GM21528 (cell line): ENCODE results near the gene CCDC39.

ENCODE experiments used
- ATAC-seq: cut with Tn5 transposase; IDR thresholded peaks from one replicate; pipeline ENCODE4 v1.9.1; 2021; ENCODE audit warnings: mild to moderate bottlenecking, moderate library complexity; ENCODE audit not compliant: unreplicated experiment, low FRiP score

Gene CCDC39

DNA sequence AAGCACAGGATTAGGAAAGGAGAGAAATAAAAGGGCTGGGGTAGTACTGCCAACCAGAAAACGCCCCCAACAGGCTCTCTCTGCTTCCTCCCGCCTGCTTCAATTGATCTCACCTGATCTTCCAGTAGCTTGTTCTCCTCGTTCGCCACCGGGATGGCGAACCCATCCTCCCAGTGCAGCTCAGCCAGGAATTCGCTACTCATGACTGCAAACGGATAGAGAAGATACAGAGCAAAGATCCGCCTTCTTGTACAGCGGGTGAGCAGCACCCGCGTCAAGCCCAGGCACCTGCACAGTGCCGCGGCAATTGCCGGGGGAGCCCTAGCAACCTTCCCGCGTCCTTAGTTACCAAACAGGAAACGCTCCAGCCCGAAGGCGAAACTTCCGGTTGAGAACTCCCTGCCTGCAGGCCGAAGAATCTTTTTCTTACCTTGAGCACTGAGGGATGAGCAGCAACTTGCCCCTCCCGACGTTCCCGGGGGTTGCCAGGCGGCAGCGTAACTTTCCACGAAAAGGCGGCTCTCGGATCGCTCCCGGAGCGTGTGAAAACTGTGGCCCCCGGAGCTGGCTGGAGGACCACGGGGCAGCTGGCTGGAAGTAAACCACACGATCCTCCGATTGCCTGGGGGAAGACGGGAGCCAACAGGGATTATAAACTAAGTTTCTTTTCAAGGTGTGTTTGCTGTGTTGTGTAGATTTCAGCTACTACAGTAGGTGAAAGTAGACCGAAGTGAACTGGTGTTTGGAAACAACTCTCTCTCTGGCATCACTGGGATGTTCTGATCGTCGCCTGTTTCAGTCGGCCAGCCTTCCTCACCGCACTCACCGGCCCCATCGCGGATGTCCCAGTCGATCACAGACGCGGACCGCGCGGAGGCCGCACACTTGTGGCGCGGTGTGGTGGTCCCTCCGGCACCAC is at the start of gene CCDC39:
Gene CCDC39 (minus strand): TSS at position 312 of the 919 bp plus-strand sequence. CDS start 109 bp downstream, at position 203.
- ATAC-seq: peak; percentile 100

DNA sequence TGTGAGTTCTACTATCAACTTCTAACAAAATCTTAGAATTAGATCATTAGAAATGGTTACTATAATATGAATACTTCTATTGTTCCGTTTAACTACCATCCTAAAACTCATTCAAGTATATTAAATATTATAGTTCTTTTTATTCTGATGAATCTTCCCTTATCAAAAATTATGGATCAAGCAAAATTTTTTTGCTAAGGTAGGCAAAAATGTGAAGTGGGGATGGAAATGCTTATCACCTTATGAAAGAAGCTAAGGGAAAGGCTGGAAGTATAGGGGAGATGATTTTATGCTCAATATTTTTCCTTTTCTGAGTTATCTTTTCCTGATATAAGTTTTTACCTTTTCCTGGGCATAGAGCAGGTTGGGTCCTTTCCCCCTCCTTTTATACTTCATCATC is 40.7 kb upstream of the CCDC39 start:
- no peak for ATAC-seq

DNA sequence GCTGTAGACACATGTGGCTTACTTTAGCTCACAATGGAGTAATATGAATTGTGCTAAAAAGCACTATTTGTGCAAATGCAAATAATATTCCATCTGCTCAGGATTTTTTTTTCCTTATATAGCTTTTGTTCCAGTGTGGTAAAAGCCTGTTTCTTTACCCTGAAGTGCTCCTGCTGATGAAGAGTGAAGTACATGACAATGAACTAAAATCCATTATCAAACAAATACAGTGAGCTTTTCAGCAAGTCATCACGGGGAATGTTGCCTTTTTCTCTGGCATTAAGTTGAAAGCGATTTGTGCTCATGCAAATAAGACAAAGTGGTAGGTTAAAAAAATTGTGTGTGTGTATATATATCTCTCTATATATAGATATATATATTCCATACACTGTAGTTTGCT is 28.6 kb upstream of the CCDC39 start:
- no peak for ATAC-seq

DNA sequence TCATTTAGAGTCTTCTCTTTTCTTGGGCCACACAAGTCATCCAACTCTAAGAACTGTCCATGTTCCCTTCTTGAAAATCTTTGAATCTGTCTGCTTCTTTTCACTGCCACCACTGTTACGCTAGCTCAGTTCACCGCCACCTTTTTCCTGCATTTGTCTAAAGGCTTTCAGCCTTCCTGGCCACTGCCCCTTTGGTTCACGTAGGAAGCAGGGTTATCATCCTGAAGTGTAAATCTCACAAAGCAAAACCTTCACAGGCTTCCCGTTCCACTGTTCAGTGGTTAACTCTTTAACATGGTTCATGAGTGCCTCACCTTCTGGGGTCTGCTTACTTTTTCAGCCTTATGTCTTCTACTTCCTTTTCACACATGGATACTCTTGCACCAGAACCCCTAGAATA is 26.3 kb upstream of the CCDC39 start:
- ATAC-seq: no peak

DNA sequence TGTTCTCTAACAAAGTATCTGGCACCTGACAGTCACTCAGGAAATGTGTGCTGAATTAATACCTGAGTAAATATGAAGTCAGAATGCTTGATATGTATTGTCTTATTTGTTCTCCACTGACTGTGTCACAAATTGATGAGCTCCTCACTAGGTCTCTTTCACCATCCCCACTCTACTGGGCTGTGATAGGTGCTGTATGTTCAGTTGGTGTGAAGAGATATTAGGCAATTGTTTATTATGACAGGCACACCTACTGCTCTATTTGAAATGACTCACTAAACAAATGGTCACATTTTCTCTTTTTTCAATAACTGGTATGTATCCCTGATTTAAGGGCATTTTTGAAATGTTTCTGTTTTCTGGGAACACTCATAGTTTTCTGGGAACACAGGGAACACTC is 25.2 kb upstream of the CCDC39 start:
- no peak for ATAC-seq

DNA sequence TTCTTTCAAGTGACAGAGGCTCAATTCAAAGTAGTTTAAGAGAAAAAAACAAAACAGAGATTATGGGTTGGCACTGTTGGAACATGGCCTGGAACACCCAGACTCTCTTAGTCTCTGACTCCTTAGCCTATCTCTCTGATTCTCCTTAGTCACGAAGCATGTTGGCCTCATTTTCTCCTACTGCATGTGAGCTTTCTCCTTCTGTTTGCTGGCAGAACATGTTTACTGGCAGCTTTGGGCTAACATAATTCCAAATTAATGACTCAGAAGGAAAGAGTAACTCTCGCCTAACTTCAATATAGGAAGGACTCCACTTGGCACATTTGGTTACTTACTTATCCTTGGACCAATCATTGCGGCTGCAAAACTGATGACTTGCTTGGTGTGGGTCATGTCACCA is 21.7 kb upstream of the CCDC39 start:
- no peak for ATAC-seq

DNA sequence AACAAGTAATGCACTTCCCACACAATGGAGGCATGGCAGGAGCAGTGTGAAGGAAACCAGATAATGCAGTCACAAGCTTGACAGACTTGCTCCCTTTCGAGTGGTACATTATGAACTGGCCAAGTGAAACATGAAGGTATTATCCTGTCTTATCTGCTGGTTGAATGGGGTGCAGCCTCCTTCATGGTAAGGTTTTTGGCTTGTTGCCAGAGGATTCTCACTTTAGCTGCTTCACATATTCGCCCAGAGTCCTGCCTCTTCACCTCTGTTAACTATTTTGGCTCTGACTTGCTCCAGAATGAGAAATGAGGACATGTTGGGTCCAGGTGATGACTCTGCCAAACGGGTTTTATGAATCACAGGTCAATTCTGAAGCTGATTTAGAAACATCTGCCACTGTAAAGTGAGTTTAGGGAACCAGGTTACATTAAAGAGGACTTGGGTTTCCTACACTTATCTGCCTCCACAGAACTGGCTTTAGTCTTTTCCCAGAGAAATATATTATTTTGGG is 19.5 kb upstream of the CCDC39 start:
- no peak for ATAC-seq

DNA sequence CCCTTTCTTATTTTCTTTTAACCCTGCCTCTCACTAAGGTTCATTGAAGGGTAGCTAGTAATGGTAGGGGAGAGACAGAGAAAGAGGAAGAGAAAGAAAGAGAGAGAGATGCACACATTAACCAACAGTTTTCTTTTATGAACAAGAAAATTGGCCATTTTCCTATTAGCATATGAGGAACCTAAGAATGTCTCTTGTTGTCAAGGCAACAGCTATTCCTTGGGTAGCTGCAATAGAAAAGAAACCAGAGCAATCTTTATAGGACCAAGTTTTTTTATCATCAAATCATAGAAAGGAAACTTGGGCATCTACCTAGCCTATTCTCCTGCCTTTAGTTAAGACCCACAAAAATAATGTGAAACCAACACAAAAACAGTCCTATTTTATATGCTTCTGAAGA is 15.0 kb upstream of the CCDC39 start:
- no peak for ATAC-seq

DNA sequence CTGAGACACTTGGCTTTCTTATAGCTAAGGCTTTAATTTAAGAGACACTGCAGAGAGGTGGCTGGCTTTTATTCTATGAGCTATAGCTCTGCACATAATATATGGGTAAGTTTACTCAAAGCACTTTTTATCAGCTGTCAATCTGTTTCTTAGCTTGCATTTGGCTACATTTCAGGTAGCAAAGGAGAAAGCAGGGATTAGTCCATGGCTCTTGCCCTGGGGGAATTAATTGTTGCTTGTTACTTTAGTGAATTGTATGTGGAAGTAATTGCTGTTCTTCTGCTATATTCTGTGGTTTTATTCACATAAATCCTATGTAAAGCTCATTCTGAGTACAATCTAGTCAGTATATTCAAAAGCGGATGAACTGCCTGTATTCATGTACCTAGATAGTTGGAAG is 14.4 kb upstream of the CCDC39 start:
- ATAC-seq: no peak

DNA sequence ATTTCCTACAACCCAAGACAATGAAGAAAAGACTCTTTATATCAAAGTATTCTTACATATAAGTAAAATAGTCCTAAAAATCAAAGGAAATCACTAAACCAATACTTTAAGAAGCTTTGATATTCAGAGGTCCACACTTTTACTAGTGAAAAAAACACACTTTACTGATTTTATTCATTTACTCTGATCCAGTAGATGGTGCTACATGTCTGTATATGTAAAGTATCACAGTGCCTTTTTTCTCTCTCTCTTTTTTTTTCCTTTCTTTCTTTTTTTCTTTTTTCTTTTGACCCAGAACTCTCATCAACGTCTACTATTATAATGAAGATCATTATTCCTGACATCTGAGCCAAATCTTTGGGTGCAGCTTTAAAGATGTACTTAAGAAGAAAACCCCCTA is 10.8 kb upstream of the CCDC39 start:
- no peak for ATAC-seq

DNA sequence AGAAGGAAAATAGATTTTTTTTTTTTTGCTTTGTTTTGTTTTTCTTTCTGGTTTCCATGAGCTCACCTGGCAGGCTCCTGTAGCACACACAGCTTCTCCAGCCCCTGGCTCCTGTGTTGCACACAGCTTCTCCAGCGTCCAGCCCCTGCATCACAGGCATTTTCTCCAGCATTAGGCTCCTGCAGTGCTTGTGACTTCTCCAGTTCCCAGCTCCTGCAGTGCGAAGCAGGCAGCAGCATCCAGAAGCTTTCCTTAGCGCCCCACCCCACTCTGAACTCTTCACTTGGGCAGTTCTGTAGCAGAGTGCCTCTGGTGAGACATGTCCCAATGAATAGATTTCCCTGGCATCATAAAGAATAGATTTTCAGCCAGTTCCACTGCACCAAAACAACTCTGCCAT is 5.5 kb upstream of the CCDC39 start:
- ATAC-seq: no peak

DNA sequence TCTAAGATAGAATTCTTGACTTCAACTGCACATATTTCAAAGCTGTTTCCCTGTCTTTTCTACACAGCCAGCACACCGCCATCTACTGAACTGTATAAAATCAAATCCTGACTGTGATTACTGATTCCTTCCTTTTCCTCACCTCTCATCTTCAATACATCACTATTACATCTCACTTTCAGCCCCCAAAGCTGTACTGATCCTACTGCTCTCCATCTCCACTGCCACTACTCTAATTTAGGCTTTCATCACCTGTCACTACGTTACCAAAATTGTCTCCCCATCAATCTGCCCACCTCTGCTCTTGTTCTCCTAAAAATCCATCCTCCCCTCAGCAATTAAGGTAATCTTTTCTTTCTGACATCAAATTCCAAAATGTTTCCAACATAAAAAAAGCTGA is 4.5 kb upstream of the CCDC39 start:
- no peak for ATAC-seq

DNA sequence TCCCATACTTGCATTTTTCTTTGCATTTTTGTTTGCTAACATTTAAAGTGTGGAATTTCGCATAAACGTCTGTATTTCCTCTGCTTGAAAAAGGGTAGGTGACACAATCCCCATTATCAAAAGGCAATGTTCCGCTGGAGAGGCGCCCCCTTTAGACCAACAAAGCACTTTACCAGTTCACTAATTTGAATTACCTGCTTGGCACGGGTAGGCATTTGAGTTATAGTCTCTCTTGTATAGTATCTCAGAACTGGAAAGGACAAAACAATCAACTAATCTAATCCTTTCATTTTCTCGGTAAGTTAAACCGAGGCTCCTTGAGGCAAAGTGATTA is 775 bp upstream of the CCDC39 start:
- ATAC-seq: peak; percentile 49

DNA sequence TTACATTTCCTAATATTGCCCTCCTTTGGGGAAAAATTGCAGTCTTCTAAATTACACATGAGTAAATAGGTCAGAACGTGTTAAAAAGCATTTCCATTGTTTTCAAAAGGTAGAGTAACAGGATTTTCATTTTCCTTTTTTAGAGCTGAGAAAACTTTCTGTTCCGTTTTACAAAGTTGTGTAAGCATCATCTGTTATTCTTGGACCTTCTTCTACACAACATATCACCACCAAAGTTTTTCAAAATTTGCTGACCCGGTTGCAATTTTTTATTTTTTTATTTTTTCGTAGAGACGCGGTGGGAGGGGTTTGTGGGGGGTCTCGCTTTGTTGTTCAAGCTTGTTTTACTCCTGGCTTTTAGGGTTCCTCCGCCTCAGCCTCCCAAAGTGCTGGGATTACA is 1.1 kb downstream of the CCDC39 start:
- no peak for ATAC-seq

DNA sequence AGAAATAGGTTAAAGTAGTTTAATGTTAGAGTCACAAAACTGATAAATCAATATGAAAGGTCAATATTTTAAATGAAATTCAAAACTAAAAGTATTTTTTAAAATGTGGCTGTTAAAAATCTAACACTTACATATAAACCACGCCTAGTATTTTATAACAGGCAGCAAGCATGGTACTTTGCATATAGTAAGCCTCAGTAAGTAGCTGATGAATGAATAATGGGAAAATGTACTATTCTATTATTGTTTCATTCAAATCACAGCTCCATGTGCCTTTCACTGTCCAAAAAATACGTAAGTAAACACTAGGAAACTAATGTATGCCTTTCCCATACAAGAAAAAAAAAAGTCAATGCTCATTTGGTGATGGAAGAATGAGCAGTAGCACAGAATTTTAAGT is 17.8 kb downstream of the CCDC39 start:
- no peak for ATAC-seq

DNA sequence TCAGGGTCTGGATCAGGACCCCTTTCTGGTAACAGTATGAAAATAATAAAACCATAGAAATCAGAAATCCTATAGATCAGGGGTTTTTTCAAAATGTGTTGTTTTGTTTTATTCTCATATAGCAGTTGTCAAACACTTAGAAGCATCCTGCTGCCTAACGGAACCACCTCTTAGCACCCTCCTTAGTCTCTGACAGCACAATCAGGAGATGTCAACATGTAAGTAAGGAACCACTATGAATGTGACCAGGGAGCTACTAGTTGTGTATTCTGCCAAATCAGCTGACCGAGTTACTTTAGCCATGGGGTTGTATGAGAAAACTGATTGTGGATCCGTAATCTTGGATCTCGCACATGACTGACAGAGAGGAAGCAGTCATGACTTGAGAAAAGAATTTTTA is 22.2 kb downstream of the CCDC39 start:
- ATAC-seq: no peak

DNA sequence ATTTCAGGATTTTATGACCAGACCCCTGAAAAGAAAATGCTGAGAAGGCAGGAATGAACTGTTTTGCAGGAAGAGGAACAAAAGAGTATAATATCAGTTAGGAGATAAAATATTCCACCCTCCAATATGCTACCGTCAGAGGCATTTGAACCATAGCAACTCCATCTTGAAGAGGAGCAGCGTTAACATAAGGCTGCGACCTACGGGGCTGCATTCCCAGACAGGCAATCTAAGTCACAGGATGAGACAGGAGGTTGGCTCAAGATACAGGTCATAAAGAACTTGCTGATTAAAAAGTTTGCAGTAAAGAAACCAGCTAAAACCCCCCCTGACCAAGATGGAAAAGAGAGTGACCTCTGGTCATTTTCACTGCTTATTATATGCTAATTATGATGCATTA is 22.9 kb downstream of the CCDC39 start:
- ATAC-seq: no peak

DNA sequence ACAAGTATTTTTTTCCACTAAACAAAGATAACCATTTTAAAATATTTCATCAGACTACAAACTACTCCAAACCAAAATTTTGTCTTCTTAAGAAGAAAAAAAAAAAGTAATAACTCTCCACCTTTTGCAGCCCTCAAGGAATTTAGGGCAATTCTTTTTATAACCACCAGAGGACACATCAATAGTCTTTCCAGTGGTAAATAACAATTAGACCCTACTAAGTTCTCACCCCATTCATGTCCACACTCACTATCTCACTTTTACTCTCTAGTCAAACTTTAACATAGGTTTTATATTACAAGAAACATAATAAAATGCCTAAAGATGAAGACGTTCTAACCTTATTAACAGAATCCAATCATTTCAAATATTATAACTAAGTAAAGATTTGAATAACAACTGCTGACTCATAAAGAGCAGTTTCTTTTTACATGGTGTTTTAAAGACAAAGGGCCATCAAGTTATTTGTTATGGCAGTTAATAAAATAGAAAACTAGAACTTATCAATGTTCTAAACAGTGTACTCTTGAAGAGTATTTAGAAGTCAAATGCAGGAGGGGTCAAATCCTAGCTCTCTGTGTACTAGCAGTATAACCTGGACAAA is 33.0 kb downstream of the CCDC39 start:
- ATAC-seq: peak; percentile 74

DNA sequence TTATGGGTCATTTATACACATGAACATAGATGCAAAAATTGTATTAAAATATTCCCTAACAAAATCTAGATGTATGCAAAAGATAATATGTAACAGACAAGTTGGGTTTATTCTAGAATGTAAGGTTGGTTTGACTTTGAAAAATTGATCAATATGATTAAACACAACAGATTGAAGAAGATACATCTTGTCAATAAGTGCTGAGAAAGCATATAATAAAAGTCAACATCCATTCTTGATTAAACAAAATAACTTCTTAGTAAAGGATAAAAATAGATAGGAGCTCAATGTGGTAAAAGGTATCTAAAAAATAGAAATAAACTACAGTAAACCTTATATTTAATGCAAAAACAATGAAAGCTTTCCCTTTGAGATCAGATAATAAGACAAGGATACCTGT is 38.3 kb downstream of the CCDC39 start:
- ATAC-seq: no peak

DNA sequence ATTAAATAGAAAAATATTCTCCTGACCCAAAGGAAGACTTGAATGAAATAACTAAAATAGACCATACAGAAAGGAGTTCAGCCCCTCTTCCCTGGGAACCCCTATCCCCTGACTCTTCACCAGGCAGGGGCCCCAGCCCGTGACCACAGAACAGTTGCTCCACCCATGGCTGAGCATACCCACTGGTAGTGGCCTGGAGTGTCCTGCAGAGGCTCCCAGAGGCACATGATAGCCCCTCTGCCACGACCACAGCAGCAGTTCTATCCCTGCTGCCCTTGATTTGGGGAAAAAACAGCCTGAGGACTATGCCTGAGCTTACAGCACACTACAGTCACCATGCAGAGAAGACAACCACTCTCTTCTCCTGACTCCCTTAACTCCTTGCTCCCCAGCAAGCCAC is 45.6 kb downstream of the CCDC39 start:
- ATAC-seq: peak; percentile 60

DNA sequence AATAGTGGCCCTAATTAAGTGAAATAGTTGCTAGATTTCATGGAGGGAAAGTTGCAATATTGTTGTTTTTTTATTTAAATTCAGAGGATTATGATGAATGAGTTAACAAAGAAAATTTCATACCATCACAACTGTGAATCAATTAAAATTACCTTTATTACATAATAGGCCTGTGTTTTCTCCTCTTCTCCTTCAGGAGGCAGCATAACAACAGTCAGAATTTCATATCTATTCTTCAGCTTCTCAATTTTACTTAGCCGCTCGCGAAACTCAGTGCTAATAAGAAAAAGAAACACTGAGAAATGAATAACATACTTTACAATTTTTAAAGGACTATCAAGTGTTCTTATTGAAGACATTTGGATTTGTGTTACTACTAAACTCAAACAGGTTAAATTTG is 48.0 kb downstream of the CCDC39 start:
- ATAC-seq: no peak

DNA sequence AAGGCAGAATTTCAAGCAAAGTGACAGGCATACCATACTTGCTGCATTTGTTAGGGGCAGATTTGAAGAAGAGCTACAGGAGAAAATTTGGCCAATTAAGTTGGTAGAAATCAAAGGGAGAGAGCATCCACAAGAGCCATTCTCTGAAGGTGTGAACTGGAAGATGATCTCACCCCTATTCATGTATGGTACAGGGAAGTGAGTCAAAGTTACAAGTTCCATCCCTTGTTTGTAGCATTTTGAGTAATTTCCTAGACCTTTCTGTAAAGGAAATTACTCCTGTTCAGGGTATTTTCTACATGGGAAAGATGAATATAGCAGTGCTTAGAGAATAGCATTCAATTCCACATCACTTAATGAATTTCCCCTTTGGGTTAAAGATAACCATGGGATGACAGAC is 48.9 kb downstream of the CCDC39 start:
- no peak for ATAC-seq
